GM20431 (cell line): ENCODE results near the gene UGT1A6.
"Not testable (repeated sequence)": the region's sequence is repeated elsewhere in the genome, so short reads cannot be mapped to it uniquely, and the experiment has no call there.

Experiments
- in situ Hi-C: fragments of 300-500 bp; cut with MseI, MboI; formaldehyde crosslinking; loops from one replicate; pipeline ENCODE4 v1.15.0; 2020; ENCODE audit warnings: low sequenced_read_pairs; ENCODE audit not compliant: unreplicated experiment

Gene UGT1A6

DNA sequence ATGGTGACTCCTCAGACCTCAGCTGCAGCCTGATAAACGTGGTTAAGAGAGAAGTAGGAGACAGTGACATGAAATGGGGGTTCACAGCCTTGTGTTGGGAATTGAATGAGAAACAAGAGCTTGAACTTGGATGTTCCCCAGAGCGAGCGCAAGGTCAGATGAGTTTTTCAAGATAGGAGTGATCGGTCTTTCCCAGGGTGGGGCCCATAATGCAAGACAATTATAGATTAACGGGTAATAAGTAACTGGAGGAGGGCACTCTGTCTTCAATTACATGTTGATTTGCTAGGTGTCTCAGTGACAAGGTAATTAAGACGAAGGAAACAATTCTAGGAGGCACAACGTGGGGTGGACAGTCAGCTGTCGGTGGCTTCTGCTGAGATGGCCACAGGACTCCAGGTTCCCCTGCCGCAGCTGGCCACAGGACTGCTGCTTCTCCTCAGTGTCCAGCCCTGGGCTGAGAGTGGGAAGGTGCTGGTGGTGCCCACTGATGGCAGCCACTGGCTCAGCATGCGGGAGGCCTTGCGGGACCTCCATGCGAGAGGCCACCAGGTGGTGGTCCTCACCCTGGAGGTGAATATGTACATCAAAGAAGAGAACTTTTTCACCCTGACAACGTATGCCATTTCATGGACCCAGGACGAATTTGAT, 20.0 kb downstream of the UGT1A6 start, which contains the start of gene UGT1A5:
Gene UGT1A5, plus strand, starts transcription at position 297 of the 651 bp plus-strand sequence. Its CDS starts 85 bp downstream, at position 382.
- in situ Hi-C loops, result loop anchor here (25.0 kb wide), 1 partner anchor 250 kb away; no protein-coding TSS in a partner anchor

DNA sequence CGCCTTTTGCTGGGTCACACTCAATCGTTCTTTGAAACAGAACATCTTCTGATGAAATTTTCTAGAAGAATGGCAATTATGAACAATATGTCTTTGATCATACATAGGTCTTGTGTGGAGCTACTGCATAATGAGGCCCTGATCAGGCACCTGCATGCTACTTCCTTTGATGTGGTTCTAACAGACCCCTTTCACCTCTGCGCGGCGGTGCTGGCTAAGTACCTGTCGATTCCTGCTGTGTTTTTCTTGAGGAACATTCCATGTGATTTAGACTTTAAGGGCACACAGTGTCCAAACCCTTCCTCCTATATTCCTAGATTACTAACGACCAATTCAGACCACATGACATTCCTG, 20.5 kb downstream of the UGT1A6 start:
- in situ Hi-C loops, result loop anchor here (25.0 kb wide), 1 partner anchor 251 kb away; no protein-coding TSS in a partner anchor

DNA sequence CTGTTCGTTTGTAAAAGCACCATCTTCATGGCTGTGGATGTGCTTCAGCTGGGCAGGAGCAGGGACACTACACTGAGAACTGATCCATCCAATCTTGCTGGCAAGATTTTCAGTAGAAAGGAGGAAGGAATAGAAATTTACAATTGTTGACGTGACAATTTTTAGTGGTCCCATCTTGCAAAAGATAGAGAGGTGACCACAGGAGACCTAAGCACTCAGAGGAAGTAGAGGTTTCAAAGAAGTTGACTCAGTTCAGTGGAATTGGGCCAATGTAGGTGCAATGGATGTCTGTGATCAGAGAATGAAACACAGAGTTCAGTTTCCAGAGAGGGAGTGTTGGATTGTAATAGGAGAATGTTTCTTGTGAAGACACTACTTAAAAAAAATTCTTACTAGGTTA, 21.4 kb downstream of the UGT1A6 start:
- in situ Hi-C loops, result loop anchor here (25.0 kb wide), 1 partner anchor 252 kb away; no protein-coding TSS in a partner anchor

DNA sequence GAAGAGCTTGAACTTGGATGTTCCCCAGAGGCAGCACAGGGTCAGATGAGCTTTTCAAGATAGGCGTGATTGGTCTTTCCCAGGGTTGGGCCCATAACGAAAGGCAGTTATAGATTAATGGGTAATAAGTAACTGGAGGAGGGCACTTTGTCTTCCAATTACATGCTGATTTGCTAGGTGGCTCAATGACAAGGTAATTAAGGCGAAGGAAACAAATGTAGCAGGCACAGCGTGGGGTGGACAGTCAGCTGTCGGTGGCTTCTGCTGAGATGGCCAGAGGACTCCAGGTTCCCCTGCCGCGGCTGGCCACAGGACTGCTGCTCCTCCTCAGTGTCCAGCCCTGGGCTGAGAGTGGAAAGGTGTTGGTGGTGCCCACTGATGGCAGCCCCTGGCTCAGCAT, 25.9 kb downstream of the UGT1A6 start, which contains the start of gene UGT1A4:
Gene UGT1A4, plus strand, starts transcription at position 185 of the 400 bp plus-strand sequence. Its CDS starts 85 bp downstream, at position 270.
- in situ Hi-C loops, result loop anchor here (25.0 kb wide), 1 partner anchor 256 kb away; no protein-coding TSS in a partner anchor

DNA sequence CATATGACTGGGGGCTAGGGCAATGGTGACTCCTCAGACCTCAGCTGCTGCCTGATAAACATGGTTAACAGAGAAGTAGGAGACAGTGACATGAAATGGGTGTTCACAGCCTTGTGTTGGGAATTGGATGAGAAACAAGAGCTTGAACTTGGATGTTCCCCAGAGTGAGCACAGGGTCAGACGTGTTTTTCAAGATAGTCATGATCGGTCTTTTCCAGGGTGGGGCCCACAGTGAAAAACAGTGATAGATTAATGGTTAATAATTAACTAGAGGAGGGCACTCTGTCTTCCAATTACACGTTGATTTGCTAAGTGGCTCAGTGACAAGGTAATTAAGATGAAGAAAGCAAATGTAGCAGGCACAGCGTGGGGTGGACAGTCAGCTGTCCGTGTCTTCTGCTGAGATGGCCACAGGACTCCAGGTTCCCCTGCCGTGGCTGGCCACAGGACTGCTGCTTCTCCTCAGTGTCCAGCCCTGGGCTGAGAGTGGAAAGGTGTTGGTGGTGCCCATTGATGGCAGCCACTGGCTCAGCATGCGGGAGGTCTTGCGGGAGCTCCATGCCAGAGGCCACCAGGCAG, 36.1 kb downstream of the UGT1A6 start, which contains the start of gene UGT1A3:
Gene UGT1A3, plus strand, starts transcription at position 320 of the 579 bp plus-strand sequence. Its CDS starts 85 bp downstream, at position 405.
- in situ Hi-C loops, result no loop called here

DNA sequence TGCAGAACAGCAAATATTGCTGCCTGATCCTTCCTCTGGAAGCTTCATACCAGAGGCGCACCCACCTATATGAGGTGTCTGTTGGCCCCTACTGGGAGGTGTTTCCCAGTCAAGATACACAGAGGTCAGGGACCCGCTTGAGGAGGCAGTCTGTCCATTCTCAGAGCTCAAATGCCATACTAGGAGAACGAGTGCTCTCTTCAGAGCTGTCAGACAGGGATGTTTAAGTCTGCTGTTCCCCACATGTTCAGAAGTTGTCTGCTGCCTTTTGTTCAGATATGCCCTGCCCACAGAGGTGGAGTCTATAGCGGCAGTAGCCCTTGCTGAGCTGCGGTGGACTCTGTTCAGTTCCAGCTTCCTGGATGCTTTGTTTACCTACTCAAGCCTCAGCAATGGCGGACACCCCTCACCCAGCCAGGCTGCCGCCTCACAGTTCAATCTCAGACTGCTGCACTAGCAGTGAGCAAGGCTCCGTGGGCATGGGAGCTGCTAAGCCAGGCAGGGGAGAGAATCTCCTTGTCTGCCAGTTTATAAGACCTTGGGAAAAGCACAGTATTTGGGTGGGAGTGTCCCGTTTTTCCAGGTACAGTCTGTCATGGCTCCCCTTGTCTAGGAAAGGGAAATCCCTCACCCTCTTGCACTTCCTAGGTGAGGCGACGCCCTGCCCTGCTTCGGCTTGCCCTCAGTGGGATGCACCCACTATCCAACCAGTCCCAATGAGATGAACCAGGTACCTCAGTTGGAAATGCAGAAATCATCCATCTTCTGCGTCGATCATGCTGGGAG, 44.4 kb downstream of the UGT1A6 start:
- in situ Hi-C loops, result not testable (repeated sequence)

DNA sequence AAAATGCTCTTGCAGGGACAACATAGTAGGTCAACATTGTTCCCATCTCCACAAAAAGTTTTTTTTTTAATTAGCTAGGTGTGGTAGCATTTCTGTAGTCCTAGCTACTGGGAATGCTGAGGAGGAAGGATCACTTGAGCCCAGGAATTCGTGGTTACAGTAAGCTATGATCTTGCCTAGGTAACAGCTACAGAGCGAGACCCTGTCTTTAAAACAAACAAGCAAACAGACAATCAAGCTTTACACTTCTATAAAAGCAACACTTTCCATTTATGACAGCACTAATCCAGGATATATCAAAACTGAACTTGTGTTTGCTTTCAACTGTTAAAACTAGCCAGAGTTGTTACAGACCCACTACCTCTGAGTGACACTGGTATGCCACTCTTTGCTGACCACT, 48.2 kb downstream of the UGT1A6 start:
- in situ Hi-C loops, result no loop called here

DNA sequence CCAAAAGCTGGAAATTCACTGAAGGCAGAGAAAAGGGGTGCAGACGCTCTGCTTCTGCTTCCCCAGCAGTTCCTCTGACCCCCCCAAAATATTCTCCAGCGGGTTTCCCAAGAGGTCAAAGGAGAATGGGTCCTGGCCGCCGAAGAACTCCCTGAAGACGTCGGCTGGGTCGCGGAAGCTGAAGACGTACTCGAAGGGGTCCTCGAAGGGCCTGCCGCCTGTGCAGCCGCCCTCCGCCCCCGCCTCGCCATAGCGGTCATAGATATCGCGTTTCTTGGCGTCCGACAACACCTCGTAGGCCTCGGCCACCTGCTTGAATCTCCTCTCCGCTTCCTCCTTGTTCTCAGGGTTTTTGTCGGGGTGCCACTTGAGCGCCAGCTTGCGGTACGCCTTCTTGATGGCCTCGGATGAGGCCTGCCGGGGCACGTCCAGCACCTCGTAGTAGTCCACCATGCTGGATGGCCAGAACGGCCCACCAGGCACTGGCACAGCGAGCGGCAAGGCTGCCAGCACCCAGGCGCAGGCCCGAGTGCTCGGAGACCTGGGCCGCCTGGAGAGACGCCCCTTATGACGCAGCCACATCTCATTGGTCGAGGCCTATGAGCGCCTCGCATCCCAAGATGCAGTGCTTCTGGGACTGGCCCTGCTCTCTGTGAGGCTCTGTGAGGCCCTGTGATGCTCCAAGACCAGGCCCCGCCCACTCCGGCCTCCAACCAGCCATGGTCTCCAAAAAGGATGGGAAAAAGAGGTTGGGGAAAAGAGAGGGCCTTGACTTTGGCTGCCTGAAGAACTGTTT, 51.0 kb downstream of the UGT1A6 start:
- in situ Hi-C loops, result no loop called here

DNA sequence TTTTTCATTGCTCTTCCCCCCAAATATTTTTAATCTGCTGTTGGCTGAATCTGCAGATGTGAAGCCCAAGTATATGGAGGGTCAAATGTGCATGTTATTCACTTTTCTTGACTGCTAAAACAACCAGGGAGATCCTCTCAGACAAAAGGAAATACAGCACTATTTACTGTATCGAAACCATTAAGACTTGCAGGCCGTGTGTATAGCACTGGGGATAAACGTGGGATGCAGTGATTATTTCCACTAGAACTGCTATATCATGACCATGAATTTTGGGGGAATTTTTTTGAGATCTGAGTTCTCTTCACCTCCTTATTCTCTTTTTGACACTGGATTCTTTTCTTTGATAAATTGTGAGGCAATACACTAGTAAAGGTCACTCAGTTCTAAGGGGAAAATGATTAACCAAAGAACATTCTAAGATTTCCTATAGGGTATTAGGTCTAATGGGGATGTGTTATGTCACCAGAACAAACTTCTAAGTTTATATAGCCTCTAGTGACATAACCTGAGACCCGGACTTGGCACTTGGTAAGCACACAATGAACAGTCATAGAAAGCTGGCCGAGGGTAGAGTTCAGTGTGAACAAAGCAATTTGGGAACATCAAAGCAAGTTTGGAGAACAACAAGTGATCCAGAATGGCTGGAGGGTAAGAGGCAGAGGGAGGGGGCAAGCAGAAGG, 52.5 kb downstream of the UGT1A6 start:
- in situ Hi-C loops, result no loop called here

DNA sequence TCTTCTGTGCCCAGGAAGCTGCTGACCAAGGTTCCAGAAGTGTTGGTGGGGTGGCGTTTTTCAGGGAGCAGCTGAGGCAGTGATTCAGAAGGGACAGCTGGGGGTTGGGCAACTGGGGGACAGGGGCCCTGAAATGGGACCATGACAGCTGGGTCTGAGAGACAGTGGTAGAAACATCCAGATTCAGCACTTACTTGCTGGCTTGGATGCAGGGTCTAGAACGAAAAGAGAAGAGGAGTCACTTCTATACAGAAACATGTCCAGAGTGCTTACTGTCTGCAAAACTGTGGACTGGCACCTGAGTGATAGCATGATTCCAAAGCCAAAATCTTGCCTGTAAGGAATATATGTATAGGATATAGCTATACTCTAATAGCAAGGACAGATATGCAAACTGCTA, 53.1 kb downstream of the UGT1A6 start:
- in situ Hi-C loops, result not testable (repeated sequence)

DNA sequence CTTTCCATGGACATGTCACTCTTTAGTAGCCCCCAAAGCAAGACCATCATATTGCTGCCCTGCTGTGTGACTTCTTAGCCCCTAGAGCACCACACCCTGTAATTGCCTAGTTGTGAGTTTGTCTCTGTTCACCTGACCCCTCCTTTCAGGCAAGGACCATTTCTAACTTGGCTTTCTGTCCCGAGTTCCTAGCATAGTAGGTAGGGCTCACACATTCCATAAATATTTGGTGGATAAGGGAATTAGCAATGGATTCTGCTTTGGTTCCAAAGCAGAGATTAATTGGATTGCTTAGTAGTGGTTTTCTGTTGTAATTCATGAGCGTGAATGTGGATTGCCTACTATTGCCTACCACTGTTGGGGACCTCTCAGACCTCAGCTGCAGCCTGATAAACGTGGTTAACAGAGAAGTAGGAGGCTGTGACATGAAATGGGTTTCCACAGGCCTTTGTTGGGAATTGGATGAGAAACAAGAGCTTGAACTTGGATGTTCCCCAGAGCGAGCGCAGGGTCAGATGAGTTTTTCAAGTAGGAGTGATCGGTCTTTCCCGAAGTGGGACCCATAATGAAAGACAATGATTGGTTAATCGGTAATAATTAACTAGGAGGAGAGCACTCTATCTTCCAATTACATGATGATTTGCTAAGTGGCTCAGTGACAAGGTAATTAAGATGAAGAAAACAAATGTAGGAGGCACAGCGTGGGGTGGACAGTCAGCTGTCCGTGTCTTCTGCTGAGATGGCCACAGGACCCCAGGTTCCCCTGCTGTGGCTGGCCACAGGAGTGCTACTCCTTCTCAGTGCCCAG, 54.0 kb downstream of the UGT1A6 start:
- in situ Hi-C loops, result no loop called here

DNA sequence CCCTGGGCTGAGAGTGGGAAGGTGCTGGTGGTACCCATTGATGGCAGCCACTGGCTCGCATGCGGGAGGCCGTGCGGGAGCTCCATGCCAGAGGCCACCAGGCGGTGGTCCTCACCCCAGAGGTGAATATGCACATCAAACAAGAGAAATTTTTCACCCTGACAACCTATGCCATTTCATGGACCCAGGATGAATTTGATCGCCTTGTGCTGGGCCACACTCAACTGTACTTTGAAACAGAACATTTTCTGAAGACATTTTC, 54.5 kb downstream of the UGT1A6 start:
- in situ Hi-C loops, result no loop called here

DNA sequence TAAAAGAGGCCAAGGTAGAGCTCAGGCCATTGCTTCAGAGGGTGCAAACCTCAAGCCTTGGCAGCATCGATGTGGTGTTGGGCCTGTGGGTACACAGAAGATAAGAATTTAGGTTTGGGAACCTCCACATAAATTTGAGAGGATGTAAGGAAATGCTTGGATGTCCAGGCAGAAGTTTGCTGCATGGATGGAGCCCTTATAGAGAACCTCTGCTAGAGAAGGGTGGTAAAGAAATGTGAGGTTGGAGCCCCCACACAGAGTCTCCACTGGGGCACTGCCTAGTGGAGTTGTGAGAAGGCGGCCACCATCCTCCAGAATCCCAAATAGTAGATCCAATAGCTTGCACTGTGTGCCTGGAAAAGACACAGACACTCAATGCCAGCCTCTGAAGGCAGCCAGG, 58.0 kb downstream of the UGT1A6 start:
- in situ Hi-C loops, result not testable (repeated sequence)

DNA sequence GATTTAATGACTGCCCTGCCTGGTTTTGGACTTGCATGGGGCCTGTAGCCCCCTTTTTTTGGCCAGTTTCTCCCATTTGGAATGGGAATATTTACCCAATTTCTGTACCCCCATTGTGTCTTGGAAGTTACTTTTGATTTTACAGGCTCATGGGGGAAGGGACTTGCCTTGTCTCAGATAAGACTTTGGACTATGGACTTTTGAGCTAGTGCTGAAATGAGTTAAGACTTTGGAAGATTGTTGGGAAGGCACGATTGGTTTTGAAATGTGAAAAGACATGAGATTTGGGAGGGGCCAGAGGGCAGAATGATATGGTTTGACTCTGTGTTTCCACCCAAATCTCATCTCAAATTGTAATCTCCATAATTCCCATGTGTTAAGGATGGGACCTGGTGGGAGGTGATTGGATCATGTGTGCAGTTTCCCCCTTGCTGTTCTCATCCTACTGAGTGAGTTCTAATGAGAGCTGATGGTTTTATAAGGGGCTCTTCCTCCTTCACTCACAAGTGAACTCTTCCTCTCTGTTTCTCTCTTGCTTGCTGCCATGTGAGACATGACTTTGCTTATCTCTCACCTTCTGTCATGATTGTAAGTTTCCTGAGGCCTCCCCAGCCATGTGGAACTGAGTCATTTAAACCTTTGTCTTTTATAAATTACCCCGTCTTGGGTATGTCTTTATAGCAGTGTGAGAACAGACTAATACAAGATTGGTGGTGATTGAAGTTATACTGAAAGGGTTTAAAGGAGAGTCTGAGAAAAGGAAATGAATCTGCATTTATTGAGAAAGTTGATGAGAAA, 58.7 kb downstream of the UGT1A6 start:
- in situ Hi-C loops, result not testable (repeated sequence)

DNA sequence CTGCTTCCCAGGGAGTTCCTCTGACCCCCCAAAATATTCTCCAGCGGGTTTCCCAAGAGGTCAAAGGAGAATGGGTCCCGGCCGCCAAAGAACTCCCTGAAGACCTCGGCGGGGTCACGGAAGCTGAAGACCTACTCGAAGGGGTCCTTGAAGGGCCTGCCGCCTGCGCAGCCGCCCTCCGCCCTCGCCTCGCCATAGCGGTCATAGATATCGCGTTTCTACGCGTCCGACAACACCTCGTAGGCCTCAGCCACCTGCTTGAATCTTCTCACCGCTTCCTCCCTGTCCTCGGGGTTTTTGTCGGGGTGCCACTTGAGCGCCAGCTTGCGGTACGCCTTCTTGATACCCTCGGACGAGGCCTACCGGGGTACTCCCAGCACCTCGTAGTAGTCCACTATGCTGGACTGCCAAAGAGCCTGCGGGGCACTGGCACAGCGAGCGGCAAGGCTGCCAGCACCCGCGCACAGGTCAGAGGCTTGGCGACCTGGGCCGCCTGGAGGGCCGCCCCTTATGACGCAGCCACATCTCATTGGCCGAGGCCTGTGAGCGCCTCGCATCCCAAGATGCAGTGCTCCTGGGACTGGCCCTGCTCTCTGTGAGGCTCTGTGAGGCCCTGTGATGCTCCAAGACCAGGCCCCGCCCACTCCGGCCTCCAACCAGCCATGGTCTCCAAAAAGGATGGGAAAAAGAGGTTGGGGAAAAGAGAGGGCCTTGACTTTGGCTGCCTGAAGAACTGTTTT, 62.4 kb downstream of the UGT1A6 start:
- in situ Hi-C loops, result no loop called here

DNA sequence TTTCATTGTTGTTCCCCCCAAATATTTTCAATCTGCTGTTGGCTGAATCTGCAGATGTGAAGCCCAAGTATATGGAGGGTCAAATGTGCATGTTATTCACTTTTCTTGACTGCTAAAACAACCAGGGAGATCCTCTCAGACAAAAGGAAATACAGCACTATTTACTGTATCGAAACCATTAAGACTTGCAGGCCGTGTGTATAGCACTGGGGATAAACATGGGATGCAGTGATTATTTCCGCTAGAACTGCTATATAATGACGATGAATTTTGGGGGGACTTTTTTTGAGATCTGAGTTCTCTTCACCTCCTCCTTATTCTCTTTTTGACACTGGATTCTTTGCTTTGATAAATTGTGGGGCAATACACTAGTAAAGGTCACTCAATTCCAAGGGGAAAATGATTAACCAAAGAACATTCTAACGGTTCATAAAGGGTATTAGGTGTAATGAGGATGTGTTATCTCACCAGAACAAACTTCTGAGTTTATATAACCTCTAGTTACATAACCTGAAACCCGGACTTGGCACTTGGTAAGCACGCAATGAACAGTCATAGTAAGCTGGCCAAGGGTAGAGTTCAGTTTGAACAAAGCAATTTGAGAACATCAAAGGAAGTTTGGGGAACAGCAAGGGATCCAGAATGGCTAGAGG, 63.9 kb downstream of the UGT1A6 start:
- in situ Hi-C loops, result no loop called here

DNA sequence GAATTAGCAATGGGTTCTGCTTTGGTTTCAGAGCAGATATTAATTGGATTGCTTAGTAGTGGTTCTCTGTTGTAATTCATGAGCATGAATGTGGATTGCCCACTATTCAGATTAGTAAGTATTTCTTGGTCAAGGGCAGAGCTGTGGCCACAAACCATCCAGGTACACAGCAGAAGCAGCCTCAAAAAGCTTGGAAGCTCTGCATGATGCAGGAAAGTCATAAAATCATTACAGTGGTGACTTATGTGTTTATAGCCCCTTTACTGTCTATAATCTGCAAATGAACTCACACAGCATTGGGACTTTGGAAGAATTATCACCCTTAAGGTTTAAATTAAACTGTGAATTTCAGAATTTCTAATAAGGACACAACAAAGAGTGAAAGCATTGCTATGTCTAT, 65.5 kb downstream of the UGT1A6 start:
- in situ Hi-C loops, result no loop called here
